ENCODE measurements around the gene PTGER4.

DNA sequence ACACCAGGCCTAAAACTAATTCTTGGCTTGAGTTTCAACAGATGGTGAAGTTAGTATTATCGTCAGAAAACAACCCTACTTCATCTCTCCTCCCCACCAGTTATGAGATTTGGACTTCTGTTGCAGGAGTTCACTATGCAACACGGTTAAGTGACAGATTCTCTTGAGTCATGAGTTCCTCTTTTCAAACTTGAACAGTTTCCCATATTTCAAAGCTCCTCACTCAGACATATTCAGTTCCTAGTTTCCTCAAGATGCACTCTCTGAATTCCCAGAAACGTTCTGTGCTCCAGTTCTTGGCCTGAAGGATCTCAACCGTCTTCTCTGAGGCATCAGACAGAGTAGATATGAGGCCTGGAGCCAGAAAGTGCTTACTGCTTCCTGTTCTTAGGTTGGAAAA lies 7.3 kb upstream of the PTGER4 start:
- TF ChIP-seq CTCF (conservative IDR thresholded peaks at IDR 0.05; ENCODE audit: low read length) (no peak), EZH2phosphoT487 (IDR thresholded peaks at IDR 0.05; ENCODE audit: borderline replicate concordance) (no peak)

Measured in Loucy (cell line).